ENCODE data around the gene WFDC13.

The WFDC13 gene

GRCh38 chr20:45732199-45732598, 30.4 kb downstream of the WFDC13 start:
- H3K4me3 ChIP-seq (ENCODE audit: low read depth, low read length) = no peak overlapping the region
- TF ChIP-seq, protein P1, sequence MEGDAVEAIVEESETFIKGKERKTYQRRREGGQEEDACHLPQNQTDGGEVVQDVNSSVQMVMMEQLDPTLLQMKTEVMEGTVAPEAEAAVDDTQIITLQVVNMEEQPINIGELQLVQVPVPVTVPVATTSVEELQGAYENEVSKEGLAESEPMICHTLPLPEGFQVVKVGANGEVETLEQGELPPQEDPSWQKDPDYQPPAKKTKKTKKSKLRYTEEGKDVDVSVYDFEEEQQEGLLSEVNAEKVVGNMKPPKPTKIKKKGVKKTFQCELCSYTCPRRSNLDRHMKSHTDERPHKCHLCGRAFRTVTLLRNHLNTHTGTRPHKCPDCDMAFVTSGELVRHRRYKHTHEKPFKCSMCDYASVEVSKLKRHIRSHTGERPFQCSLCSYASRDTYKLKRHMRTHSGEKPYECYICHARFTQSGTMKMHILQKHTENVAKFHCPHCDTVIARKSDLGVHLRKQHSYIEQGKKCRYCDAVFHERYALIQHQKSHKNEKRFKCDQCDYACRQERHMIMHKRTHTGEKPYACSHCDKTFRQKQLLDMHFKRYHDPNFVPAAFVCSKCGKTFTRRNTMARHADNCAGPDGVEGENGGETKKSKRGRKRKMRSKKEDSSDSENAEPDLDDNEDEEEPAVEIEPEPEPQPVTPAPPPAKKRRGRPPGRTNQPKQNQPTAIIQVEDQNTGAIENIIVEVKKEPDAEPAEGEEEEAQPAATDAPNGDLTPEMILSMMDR (IDR thresholded peaks at IDR 0.05; ENCODE audit: low read depth, low read length) = no peak
- DNase-seq (ENCODE audit: low read depth, low spot score) = no peak
- in situ Hi-C loops (cut with HindIII; ENCODE audit: low sequenced_read_pairs) = no loop called here

DNA sequence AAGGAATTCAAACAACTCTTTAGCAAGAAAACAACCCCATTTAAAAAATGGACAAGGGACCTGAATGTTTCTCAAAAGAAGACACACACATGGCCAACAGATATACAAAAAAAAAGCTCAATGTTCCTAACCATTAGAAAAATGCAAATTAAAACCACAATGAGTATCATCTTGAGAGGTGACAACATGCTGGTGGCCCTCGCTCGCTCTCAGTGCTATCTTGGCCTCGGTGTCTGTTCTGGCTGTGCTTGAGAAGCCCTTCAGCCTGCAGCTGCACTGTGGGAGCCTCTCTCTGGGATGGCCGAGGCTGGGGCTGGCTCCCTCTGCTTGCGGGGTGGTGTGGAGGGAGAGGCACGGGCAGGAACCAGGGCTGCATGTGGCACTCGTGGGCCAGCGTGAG, 33.7 kb downstream of the WFDC13 start:
- TF ChIP-seq, protein P1 (IDR thresholded peaks at IDR 0.05; ENCODE audit: low read depth, low read length) = no peak
- DNase-seq (ENCODE audit: low read depth, low spot score) = no peak
- no peak overlapping the region for H3K4me3 ChIP-seq (ENCODE audit: low read depth, low read length)
- in situ Hi-C loops (cut with HindIII; ENCODE audit: low sequenced_read_pairs) = no loop called here

DNA sequence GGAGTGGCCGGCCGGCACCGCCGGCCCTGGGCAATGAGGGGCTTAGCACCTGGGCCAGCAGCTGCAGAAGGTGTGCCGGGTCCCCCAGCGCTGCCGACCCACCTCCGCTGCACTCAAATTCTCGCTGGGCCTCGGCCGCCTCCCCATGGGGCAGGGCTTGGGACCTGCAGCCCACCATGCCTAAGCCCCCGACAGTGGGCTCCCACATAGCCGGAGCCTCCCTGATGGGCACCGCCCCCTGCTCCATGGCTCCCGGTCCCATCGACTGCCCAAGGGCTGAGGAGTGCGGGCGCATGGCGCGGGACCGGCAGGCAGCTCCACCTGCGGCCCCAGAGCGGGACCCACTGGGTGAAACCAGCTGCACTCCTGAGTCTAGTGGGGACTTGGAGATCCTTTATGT, 34.1 kb downstream of the WFDC13 start:
- DNase-seq (ENCODE audit: low read depth, low spot score) = no peak
- no peak overlapping the region for H3K4me3 ChIP-seq (ENCODE audit: low read depth, low read length)
- TF ChIP-seq, protein P1 (IDR thresholded peaks at IDR 0.05; ENCODE audit: low read depth, low read length) = no peak
- in situ Hi-C loops (cut with HindIII; ENCODE audit: low sequenced_read_pairs) = no loop called here

GRCh38 chr20:45742596-45742995, 40.8 kb downstream of the WFDC13 start:
- TF ChIP-seq, protein P1 (IDR thresholded peaks at IDR 0.05; ENCODE audit: low read depth, low read length) = no peak
- H3K4me3 ChIP-seq (ENCODE audit: low read depth, low read length) = no peak overlapping the region
- in situ Hi-C loops (cut with HindIII; ENCODE audit: low sequenced_read_pairs) = no loop called here
- no peak for DNase-seq (ENCODE audit: low read depth, low spot score)

DNA sequence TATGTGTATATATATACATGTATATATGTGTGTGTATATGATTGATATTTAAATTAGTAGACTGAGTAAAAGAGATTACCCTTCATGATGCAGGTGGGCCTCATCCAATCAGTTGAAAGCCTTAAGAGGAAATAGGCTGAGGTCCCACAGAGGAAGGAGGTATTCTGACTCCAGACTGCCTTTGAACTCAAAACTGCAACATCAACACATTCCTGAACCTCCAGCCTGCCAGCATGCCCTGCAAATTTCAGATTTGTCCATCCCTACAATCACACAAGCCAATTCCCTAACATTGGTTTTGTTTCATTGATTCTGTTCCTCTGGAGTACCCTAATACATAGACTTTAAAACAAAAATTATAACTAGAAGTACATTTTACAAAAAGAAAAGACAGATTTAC, 43.2 kb downstream of the WFDC13 start:
- in situ Hi-C loops (cut with HindIII; ENCODE audit: low sequenced_read_pairs) = no loop called here
- TF ChIP-seq, protein P1 (IDR thresholded peaks at IDR 0.05; ENCODE audit: low read depth, low read length) = no peak
- DNase-seq (ENCODE audit: low read depth, low spot score) = no peak
- no peak overlapping the region for H3K4me3 ChIP-seq (ENCODE audit: low read depth, low read length)

- TF ChIP-seq, protein P1 (IDR thresholded peaks at IDR 0.05; ENCODE audit: low read depth, low read length) = no peak
- DNase-seq (ENCODE audit: low read depth, low spot score) = no peak
- no peak overlapping the region for H3K4me3 ChIP-seq (ENCODE audit: low read depth, low read length)
- in situ Hi-C loops (cut with HindIII; ENCODE audit: low sequenced_read_pairs) = no loop called here
Measured at GRCh38 chr20:45751721-45752120, 49.9 kb downstream of the WFDC13 start.

GRCh38 chr20:45752746-45753145, 50.9 kb downstream of the WFDC13 start:
- DNase-seq (ENCODE audit: low read depth, low spot score) = no peak
- in situ Hi-C loops (cut with HindIII; ENCODE audit: low sequenced_read_pairs) = no loop called here
- TF ChIP-seq, protein P1 (IDR thresholded peaks at IDR 0.05; ENCODE audit: low read depth, low read length) = no peak
- H3K4me3 ChIP-seq (ENCODE audit: low read depth, low read length) = no peak overlapping the region
